Measurements from ENCODE around the gene MAPK11.

DNA sequence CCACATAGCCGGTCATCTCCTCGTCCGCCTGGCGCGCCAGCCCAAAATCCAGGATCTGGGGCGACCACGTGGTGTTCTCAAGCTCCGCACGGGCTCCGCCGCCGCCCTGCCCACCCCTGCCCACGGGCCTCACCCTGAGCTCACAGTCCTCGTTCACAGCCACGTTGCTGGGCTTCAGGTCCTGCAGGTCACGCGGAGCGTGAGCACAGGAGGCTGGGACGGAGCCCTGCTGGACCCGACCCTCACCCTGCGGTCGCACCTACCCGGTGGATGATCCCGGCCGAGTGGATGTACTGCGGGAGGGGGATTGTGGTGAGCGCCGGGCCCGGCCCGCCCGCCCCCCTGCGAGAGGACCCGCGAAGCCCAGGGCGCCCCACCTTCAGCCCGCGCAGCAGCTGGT lies 3.2 kb downstream of the MAPK11 start:
- TF ChIP-seq, protein P1, sequence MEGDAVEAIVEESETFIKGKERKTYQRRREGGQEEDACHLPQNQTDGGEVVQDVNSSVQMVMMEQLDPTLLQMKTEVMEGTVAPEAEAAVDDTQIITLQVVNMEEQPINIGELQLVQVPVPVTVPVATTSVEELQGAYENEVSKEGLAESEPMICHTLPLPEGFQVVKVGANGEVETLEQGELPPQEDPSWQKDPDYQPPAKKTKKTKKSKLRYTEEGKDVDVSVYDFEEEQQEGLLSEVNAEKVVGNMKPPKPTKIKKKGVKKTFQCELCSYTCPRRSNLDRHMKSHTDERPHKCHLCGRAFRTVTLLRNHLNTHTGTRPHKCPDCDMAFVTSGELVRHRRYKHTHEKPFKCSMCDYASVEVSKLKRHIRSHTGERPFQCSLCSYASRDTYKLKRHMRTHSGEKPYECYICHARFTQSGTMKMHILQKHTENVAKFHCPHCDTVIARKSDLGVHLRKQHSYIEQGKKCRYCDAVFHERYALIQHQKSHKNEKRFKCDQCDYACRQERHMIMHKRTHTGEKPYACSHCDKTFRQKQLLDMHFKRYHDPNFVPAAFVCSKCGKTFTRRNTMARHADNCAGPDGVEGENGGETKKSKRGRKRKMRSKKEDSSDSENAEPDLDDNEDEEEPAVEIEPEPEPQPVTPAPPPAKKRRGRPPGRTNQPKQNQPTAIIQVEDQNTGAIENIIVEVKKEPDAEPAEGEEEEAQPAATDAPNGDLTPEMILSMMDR (IDR thresholded peaks at IDR 0.05): no peak
- TF ChIP-seq POLR2AphosphoS5 (IDR thresholded peaks at IDR 0.05): no peak
- TF ChIP-seq EP300 (IDR thresholded peaks at IDR 0.05; ENCODE audit: low read depth): no peak

All from transverse colon (tissue), 4 donors.